Measurements from ENCODE around the gene LGR5. TPM values are rescaled to one million over a fixed set of nuclear protein-coding genes. Genes with fewer than 3 reads are reported as not detected.

LGR5 gene
- total RNA-seq, 2 donors from 2014 or later: 0.64 to 0.91 TPM

DNA sequence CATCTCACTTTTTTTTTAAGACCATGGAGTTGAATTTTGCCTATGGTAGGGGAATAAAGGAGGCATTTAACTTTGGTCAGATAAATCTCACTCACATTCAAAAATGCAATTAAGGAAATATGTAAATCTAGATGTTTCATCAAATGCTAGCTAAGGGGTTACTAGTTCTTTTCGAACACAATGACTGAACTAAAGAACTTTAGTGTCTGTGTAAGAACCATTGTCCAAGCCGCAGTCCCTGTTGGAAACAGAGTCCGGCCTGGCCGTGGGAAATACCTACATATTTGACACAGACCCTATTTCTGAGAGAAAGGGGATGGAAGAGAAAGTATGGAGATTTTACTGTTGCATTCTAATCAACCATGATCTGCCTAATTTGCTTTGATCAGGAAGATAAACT lies 17.4 kb downstream of the LGR5 start:
- H3K27me3 ChIP-seq (replicated peaks; ENCODE audit: insufficient read depth): no peaks in the 10 kb centered on the region
- intact Hi-C loops (cut with DNase I): no loop called here
- 87% methylated on average over 4 of the region's 4 CpGs for WGBS
- no peaks in the 10 kb centered on the region for H3K36me3 ChIP-seq
- no peak for DNase-seq (ENCODE audit: low spot score)
- H3K4me1 ChIP-seq (replicated peaks): no peaks in the 10 kb centered on the region
- H3K27ac ChIP-seq: no peak overlapping the region
- TF ChIP-seq, protein P1, sequence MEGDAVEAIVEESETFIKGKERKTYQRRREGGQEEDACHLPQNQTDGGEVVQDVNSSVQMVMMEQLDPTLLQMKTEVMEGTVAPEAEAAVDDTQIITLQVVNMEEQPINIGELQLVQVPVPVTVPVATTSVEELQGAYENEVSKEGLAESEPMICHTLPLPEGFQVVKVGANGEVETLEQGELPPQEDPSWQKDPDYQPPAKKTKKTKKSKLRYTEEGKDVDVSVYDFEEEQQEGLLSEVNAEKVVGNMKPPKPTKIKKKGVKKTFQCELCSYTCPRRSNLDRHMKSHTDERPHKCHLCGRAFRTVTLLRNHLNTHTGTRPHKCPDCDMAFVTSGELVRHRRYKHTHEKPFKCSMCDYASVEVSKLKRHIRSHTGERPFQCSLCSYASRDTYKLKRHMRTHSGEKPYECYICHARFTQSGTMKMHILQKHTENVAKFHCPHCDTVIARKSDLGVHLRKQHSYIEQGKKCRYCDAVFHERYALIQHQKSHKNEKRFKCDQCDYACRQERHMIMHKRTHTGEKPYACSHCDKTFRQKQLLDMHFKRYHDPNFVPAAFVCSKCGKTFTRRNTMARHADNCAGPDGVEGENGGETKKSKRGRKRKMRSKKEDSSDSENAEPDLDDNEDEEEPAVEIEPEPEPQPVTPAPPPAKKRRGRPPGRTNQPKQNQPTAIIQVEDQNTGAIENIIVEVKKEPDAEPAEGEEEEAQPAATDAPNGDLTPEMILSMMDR (IDR thresholded peaks at IDR 0.05): no peak
- no peak for TF ChIP-seq POLR2AphosphoS5 (IDR thresholded peaks at IDR 0.05)
- no peak for TF ChIP-seq POLR2A (IDR thresholded peaks at IDR 0.05)
- no peak overlapping the region for H3K4me3 ChIP-seq
- H3K9me3 ChIP-seq: no peaks in the 10 kb centered on the region

DNA sequence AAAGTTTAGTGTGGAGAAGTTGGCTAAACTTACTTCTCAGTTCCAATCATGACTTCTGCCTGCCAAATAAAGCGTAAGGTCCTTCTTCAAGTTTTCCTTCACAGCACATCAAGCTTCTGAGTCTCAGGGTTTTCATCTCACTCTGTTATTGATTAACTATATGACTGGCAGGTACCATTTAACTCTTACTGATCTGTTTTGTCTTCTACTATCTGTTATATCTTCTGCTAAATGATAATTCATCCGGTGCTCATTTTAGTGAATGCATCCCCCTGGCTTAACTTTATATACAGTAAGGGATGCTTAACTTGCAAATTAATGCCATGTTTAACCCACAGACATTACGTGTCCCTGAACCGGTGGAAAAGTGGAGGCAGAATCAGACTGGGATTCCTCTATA lies 20.7 kb downstream of the LGR5 start:
- H3K4me1 ChIP-seq (replicated peaks): no peaks in the 10 kb centered on the region
- 84% methylated on average over 4 of the region's 4 CpGs for whole genome bisulfite sequencing

DNA sequence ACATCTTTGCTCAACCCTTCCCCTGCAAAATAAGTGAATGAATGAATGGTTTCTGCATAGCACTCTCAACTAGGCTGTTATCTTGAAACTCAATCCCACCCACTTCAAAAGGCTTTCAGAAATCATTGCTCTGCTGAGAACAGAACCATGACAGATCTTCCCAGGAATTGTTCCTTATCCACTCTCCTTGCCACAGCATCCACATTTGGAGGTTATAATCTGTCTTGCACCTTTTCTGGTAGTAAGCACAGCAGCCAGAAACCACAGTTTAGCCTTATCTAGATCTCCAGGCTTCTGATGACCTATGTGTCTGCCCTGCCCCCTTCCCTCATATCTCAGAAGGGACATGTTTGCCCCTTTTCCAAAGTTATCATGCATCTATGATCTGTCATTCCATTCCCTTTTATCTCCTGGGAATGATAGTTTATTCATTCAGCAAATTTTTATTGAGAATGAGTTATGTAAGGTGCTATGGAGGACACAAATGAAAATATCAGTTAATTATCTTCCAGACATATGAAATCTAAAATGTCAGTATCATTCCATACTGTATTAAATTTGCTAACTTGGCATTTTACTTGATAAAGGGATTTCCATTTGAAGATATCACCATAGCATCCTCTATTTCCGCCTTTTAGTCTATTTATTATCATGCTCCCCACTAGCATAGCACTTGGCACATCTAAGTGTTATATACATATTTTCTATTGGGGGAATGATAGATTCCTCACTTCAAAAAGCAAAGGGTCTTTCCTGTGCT lies 21.4 kb downstream of the LGR5 start:
- no peak for DNase-seq (ENCODE audit: low spot score)
- 91% methylated on average over 1 of the region's 1 CpG for WGBS

More for the DNA sequence above, 20.7 kb downstream of the LGR5 start:
- H3K27ac ChIP-seq: no peak overlapping the region
- TF ChIP-seq POLR2A (IDR thresholded peaks at IDR 0.05) (no peak), POLR2AphosphoS5 (IDR thresholded peaks at IDR 0.05) (no peak)
- TF ChIP-seq, protein P1 (IDR thresholded peaks at IDR 0.05): no peak
- H3K36me3 ChIP-seq: no peaks in the 10 kb centered on the region
- no peaks in the 10 kb centered on the region for H3K27me3 ChIP-seq (replicated peaks; ENCODE audit: insufficient read depth)
- no peaks in the 10 kb centered on the region for H3K9me3 ChIP-seq
- intact Hi-C loops (cut with DNase I): no loop called here
- no peak overlapping the region for H3K4me3 ChIP-seq
- DNase-seq (ENCODE audit: low spot score): no peak

DNA sequence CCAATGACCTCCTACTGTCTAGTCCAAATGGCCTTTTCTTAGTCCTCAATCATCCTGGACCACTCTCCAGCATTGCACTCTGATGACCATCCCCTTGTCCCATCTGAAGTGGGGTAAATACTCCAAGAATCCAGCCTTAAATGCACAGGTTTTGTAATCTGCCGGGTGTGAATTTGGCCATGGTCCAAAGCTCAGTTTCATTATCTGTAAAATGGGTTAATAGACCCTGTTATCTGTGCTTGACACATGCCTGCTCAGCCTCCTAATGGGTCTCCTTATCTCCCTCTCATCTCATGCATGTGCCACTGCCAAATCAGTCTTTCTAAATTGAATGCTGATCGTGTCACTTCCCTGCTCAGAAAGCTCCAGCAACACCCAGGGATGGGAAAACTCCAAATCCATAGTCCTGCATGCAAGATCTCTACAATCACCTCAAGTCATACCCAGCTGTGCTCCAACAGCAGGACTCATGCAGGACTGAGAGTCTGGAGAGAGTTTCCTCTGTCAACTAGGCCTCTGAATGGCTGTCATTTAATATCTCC lies 22.3 kb downstream of the LGR5 start:
- WGBS: 66% methylated on average over 2 of the region's 2 CpGs

More for the DNA sequence above, 21.4 kb downstream of the LGR5 start:
- Histone ChIP-seq H3K27ac (no peak overlapping the region), H3K36me3 (no peaks in the 10 kb centered on the region), H3K4me1 (replicated peaks) (no peaks in the 10 kb centered on the region), H3K27me3 (replicated peaks; ENCODE audit: insufficient read depth) (no peaks in the 10 kb centered on the region), H3K9me3 (no peaks in the 10 kb centered on the region), H3K4me3 (no peak overlapping the region)
- TF ChIP-seq POLR2A (IDR thresholded peaks at IDR 0.05): no peak
- TF ChIP-seq, protein P1 (IDR thresholded peaks at IDR 0.05): no peak
- no peak for TF ChIP-seq POLR2AphosphoS5 (IDR thresholded peaks at IDR 0.05)
- intact Hi-C loops (cut with DNase I): no loop called here

More for the DNA sequence above, 22.3 kb downstream of the LGR5 start:
- Histone ChIP-seq H3K9me3 (no peaks in the 10 kb centered on the region), H3K4me3 (no peak overlapping the region), H3K27ac (no peak overlapping the region), H3K27me3 (replicated peaks; ENCODE audit: insufficient read depth) (no peaks in the 10 kb centered on the region), H3K36me3 (no peaks in the 10 kb centered on the region), H3K4me1 (replicated peaks) (no peaks in the 10 kb centered on the region)
- TF ChIP-seq POLR2A (IDR thresholded peaks at IDR 0.05) (no peak), POLR2AphosphoS5 (IDR thresholded peaks at IDR 0.05) (no peak)
- TF ChIP-seq, protein P1 (IDR thresholded peaks at IDR 0.05): no peak
- intact Hi-C loops (cut with DNase I): no loop called here
- no peak for DNase-seq (ENCODE audit: low spot score)
